ENCODE measurements around the gene SH3BP5.
"Not testable (repeated sequence)": the region's sequence is repeated elsewhere in the genome, so short reads cannot be mapped to it uniquely, and the experiment has no call there.

SH3BP5 gene, protein sequence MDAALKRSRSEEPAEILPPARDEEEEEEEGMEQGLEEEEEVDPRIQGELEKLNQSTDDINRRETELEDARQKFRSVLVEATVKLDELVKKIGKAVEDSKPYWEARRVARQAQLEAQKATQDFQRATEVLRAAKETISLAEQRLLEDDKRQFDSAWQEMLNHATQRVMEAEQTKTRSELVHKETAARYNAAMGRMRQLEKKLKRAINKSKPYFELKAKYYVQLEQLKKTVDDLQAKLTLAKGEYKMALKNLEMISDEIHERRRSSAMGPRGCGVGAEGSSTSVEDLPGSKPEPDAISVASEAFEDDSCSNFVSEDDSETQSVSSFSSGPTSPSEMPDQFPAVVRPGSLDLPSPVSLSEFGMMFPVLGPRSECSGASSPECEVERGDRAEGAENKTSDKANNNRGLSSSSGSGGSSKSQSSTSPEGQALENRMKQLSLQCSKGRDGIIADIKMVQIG

GRCh38 chr3:15332405-15333098 is at the start of gene SH3BP5:
TSS of gene SH3BP5 (minus strand) at chr3:15332586. CDS start at chr3:15332408, 178 bp downstream.
- DNase-seq, result peak; percentile 82

DNA sequence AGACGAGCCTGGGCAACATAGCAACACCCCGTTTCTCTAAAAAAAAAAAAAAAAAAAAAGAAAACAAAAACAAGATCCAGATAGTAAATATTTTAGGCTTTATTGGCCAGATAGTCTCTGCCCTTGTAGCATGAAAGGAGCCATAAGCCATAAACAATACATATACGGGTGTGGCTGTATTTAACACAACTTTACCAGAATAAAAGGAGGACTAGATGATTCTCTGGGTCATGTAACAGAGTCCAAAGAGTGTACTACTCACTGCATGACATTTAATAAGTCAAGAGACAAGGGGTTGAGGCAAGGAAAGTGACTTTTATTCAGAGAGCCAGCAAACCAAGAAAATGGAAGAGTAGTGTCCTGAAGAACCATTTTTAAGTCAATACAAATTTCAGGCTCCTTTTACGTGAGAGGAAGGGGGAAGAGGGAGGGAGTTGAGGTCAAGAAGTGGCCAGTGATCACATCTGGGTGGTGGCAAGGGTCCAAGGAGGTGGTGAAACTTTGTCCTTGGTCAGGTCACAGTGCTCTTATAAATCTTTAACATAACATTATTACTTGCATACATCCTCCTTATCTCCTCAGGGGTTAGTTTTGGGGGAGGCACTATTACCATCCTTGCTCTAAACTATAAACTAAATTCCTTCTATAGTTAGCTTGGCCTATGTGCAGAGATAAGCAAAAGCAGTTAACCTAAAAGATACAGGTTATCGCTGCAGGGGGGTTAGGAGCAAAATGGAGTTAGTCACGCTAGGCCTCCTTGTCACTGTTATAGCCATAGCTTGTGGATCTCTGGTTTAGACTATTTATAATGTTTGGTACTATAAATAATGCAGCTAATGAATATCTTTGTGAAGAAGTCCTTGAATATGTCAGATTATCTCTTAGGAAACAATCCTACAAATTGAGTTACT is 48.8 kb upstream of the SH3BP5 start:
- DNase-seq, result no peak

GRCh38 chr3:15377961-15378791 is 45.8 kb upstream of the SH3BP5 start:
- peak; percentile 94 for DNase-seq

- DNase-seq, result no peak
Measured at GRCh38 chr3:15375461-15376000, 43.1 kb upstream of the SH3BP5 start.

GRCh38 chr3:15372918-15373317 is 40.5 kb upstream of the SH3BP5 start:
- DNase-seq, result no peak

- no peak for DNase-seq
Measured at GRCh38 chr3:15368561-15369135, 36.3 kb upstream of the SH3BP5 start.

DNA sequence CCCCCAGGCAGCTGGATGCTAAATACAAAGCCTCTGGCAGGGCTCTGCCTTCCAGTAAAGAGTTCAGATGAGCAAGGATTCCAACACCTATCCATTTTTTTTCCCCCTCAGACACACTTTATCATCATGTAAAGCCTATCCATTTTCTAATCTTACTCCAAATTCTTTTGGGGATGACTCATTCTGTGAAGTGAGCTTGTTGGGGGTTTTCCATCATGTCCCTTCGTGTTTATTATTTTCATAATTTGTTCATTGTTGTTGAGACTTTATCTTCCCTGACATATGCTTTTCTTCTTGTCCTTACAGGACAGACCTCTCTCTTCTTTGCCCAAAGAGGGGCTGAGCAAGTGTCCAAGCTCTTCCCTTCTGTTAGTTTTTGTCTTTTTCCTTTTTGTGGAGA is 34.7 kb upstream of the SH3BP5 start:
- DNase-seq, result no peak

GRCh38 chr3:15364078-15364477 is 31.7 kb upstream of the SH3BP5 start:
- not testable (repeated sequence) for DNase-seq

DNA sequence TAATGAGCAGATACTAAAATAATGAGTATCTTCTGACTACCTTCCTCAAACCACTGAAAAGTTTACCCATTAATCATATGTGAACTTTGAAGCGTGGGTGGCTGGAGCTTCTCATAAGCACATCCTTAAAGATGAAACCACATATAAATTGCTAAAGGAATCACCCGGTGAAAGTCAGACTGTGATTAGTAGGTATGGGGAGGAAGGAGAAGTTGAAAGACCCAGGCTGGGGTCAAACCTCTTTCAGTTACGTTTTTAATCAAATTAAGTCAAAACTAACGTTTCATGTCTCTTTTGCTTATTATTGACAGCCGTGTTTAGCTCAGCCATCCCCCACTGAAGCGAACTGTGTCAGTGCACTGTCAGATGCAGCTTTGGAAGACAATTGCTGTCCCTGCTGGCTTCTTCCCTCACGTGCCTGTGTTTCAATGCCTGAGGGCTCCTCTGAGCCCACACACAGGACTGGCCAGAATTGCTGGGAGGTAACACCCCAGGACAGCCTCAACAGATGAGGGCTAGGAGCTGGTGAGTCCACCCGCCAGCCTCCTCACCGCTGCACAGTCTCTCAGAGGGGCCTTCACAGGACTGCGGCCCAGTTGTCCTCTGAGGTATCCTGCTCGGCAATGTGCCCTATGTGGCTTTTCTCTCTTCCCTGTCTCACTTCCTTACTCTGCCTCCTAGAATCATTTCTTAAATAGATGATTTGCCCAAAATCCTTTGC is 29.3 kb upstream of the SH3BP5 start:
- peak; percentile 46 for DNase-seq

GRCh38 chr3:15360788-15361493 is 28.6 kb upstream of the SH3BP5 start:
- DNase-seq, result no peak

DNA sequence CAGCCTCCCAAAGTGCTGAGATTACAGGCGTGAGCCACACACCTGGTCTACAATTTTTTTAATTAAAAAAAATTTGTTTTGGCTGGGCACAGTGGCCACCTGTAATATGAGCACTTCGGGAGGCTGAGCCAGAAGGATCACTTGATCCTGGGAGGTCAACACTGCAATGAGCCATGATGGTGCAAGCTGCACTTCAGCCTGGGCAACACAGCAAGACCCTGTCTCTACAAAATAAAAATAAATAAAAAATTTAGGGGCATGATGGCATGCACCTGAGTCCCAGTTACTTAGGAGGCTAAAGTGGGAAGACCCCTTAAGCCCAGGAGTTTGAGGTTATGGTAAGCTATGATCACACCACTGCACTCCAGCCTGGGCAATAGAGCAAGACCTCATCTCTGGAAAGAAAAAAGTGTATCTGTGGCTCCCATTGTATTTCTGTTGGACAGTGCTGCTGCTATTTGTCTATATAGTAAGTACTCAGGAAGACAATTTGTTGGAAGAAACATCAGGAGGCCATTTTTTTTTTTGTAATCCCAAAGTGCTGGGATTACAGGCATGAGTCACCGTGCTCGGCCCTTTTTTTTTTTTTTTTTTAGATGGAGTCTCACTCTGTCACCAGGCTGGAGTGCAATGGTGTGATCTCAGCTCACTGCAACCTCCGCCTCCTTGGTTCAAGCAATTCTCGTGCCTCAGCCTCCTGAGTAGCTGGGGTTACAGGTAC is 27.5 kb upstream of the SH3BP5 start:
- DNase-seq, result no peak

DNA sequence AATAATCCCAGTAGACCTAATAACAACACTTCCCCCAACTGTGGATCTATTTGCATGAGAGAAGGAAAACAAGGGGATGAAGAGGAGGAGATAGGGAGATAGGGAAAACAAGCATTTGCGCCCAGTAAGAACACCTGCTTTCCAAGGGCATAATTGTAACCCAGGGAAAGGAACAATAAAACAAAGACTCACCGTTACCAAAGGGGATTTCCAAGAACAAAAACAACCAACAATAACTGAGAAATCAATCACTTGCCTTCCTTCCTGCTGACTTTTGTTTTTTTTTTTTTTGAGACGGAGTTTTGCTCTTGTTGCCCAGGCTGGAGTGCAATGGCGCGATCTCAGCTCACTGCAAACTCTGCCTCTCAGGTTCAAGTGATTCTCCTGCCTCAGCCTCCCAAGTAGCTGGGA is 24.3 kb upstream of the SH3BP5 start:
- DNase-seq, result not testable (repeated sequence)

DNA sequence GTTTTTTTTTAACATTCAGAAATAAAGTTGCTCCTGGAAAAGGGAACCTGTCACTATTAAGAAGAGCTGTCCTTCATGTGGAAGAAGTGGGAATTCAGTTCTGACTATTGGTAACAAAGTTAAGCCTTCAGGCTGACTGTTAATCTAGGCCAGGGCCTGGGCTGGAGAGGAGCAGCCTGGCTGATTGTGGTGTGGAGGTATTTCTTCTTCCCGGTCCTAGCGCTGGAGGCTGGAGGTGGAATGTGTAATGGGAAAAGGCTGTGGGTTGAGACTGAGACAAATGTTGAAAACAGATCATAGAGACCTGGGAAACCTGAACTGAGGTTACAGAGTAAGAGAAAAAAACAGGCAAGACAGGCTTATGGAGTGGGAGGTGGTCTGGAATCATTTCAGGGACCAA is 23.8 kb upstream of the SH3BP5 start:
- no peak for DNase-seq

GRCh38 chr3:15355086-15355485 is 22.7 kb upstream of the SH3BP5 start:
- DNase-seq, result no peak

DNA sequence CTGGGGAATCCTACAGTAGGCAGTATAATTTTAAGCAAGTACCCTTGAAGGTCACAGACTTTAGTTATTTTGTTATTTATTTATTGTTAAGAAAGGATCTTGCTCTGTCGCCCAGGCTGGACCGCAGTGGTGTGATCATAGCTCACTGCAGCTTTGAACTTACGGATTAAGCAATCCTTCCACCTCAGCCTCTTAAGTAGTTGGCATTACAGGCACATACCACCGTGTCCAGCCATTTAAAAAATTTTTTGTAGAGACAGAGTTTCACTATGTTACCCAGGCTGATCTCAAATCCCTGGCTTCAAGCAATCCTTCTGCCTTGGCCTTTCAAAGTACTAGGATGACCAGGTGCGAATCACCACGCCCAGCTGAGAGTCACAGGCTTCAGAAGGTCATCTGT is 22.1 kb upstream of the SH3BP5 start:
- DNase-seq, result no peak

GRCh38 chr3:15350141-15350540 is 17.8 kb upstream of the SH3BP5 start:
- no peak for DNase-seq

DNA sequence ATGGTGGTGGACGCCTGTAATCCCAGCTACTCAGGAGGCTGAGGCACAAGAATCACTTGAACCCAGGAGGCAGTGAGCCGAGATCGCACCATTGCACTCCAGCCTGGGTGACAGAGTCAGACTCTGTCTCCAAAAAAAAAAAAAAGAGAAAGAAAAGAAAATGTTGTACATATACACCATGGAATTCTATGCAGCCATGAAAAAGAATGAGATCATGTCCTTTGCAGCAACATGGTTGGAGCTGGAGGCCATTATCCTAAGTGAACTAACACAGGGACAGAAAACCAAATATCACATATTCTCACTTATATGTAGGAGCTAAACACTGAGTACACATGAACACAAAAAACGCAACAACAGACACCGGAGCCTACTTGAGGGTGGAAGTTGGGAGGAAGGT is 17.1 kb upstream of the SH3BP5 start:
- DNase-seq, result not testable (repeated sequence)

DNA sequence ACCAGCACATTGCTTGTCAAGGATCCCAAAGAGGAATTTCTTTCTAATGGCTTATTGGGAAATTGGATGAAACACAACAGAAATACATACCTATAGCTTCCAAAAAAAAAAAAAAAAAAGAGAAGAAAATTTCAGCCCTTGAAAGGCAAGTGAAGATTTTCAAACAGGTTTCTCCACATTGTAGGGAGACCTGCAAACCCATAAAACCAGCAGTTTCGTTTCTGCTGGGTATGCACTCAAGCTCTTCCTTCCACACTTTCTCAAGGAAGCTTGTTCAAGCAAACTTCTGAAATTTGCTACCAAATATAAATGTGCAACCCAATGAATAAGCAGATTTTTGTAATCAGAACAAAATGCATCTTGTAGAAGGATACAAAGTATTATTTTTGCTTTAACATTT is 15.9 kb upstream of the SH3BP5 start:
- DNase-seq, result no peak

- DNase-seq, result no peak
Measured at GRCh38 chr3:15347737-15348110, 15.3 kb upstream of the SH3BP5 start.

Measured in CD4-positive, alpha-beta T cell treated with Interleukin-17A for 4 hours (primary cell).